ENCODE measurements around the gene SLC25A42. TPM values are rescaled to one million over a fixed set of nuclear protein-coding genes. Genes with fewer than 3 reads are reported as not detected.

The SLC25A42 gene
- total RNA-seq, 2 donors from 2014 or later = 18.2 to 27.7 TPM

GRCh38 chr19:19067276-19068072, 3.7 kb downstream of the SLC25A42 start:
- H3K4me3 Mint-ChIP-seq = peak overlapping the region in 1 of 2 donors; percentile 22
- no peaks in the 10 kb centered on the region for H3K36me3 Mint-ChIP-seq (ENCODE audit: insufficient read depth in 2 of 2)
- no peaks in the 10 kb centered on the region for H3K27me3 Mint-ChIP-seq (ENCODE audit: low read depth)
- ATAC-seq (replicated peaks in 1 of 2) = no peak
- no peak for DNase-seq
- H3K9me3 Mint-ChIP-seq = no peaks in the 10 kb centered on the region
- H3K4me1 Mint-ChIP-seq (ENCODE audit: low read depth) = peaks cover 34% of the 10 kb centered on the region
- peak overlapping the region; percentile 31 for H3K27ac Mint-ChIP-seq

GRCh38 chr19:19068659-19069654, 5.2 kb downstream of the SLC25A42 start:
- no peak overlapping the region for H3K27ac Mint-ChIP-seq
- ATAC-seq (replicated peaks in 1 of 2) (no peak), DNase-seq (no peak)
- no peaks in the 10 kb centered on the region for H3K9me3 Mint-ChIP-seq
- H3K4me3 Mint-ChIP-seq = no peak overlapping the region
- peaks cover 30% of the 10 kb centered on the region for H3K4me1 Mint-ChIP-seq (ENCODE audit: low read depth)
- H3K27me3 Mint-ChIP-seq (ENCODE audit: low read depth) = no peaks in the 10 kb centered on the region
- no peaks in the 10 kb centered on the region for H3K36me3 Mint-ChIP-seq (ENCODE audit: insufficient read depth in 2 of 2)

GRCh38 chr19:19071897-19072296, 8.1 kb downstream of the SLC25A42 start:
- H3K27me3 Mint-ChIP-seq (ENCODE audit: low read depth) = no peaks in the 10 kb centered on the region
- H3K4me1 Mint-ChIP-seq (ENCODE audit: low read depth) = peaks cover 9% of the 10 kb centered on the region
- H3K27ac Mint-ChIP-seq = no peak overlapping the region
- DNase-seq = no peak
- peaks cover 0 to 1% of the 10 kb centered on the region in 2 donors for H3K36me3 Mint-ChIP-seq (ENCODE audit: insufficient read depth in 2 of 2)
- no peak for ATAC-seq (replicated peaks in 1 of 2)
- no peaks in the 10 kb centered on the region for H3K9me3 Mint-ChIP-seq
- no peak overlapping the region for H3K4me3 Mint-ChIP-seq

- ATAC-seq (replicated peaks in 1 of 2) = no peak
- DNase-seq = no peak
- Mint-ChIP-seq H3K9me3 (no peaks in the 10 kb centered on the region), H3K27ac (no peak overlapping the region), H3K4me3 (no peak overlapping the region), H3K36me3 (ENCODE audit: insufficient read depth in 2 of 2) (peaks cover 1 to 4% of the 10 kb centered on the region in 2 donors), H3K27me3 (ENCODE audit: low read depth) (no peaks in the 10 kb centered on the region), H3K4me1 (ENCODE audit: low read depth) (peaks cover 10% of the 10 kb centered on the region)
Measured at GRCh38 chr19:19074196-19074882, 10.5 kb downstream of the SLC25A42 start.

GRCh38 chr19:19075126-19075525, 11.3 kb downstream of the SLC25A42 start:
- H3K27me3 Mint-ChIP-seq (ENCODE audit: low read depth) = no peaks in the 10 kb centered on the region
- ATAC-seq (replicated peaks in 1 of 2) (no peak), DNase-seq (no peak)
- H3K4me1 Mint-ChIP-seq (ENCODE audit: low read depth) = peaks cover 10% of the 10 kb centered on the region
- peaks cover 1 to 4% of the 10 kb centered on the region in 2 donors for H3K36me3 Mint-ChIP-seq (ENCODE audit: insufficient read depth in 2 of 2)
- no peak overlapping the region for H3K4me3 Mint-ChIP-seq
- no peaks in the 10 kb centered on the region for H3K9me3 Mint-ChIP-seq
- H3K27ac Mint-ChIP-seq = no peak overlapping the region

GRCh38 chr19:19076476-19076875, 12.7 kb downstream of the SLC25A42 start:
- Mint-ChIP-seq H3K27ac (no peak overlapping the region), H3K4me3 (no peak overlapping the region), H3K36me3 (ENCODE audit: insufficient read depth in 2 of 2) (peaks cover 1 to 4% of the 10 kb centered on the region in 2 donors), H3K9me3 (no peaks in the 10 kb centered on the region), H3K4me1 (ENCODE audit: low read depth) (peaks cover 10% of the 10 kb centered on the region), H3K27me3 (ENCODE audit: low read depth) (no peaks in the 10 kb centered on the region)
- DNase-seq (no peak), ATAC-seq (replicated peaks in 1 of 2) (no peak)

- Mint-ChIP-seq H3K27ac (no peak overlapping the region), H3K36me3 (ENCODE audit: insufficient read depth in 2 of 2) (peaks cover 1 to 4% of the 10 kb centered on the region in 2 donors), H3K4me3 (no peak overlapping the region), H3K9me3 (no peaks in the 10 kb centered on the region), H3K27me3 (ENCODE audit: low read depth) (no peaks in the 10 kb centered on the region), H3K4me1 (ENCODE audit: low read depth) (peaks cover 10% of the 10 kb centered on the region)
- ATAC-seq (replicated peaks in 1 of 2) (no peak), DNase-seq (no peak)
Measured at GRCh38 chr19:19077103-19077502, 13.3 kb downstream of the SLC25A42 start.

GRCh38 chr19:19078801-19079200, 15.0 kb downstream of the SLC25A42 start:
- H3K4me1 Mint-ChIP-seq (ENCODE audit: low read depth) = peaks cover 5% of the 10 kb centered on the region
- H3K36me3 Mint-ChIP-seq (ENCODE audit: insufficient read depth in 2 of 2) = peaks cover 1 to 4% of the 10 kb centered on the region in 2 donors
- DNase-seq (no peak), ATAC-seq (replicated peaks in 1 of 2) (no peak)
- H3K27me3 Mint-ChIP-seq (ENCODE audit: low read depth) = no peaks in the 10 kb centered on the region
- H3K4me3 Mint-ChIP-seq = no peak overlapping the region
- no peaks in the 10 kb centered on the region for H3K9me3 Mint-ChIP-seq
- no peak overlapping the region for H3K27ac Mint-ChIP-seq

GRCh38 chr19:19079571-19079970, 15.8 kb downstream of the SLC25A42 start:
- no peak overlapping the region for H3K27ac Mint-ChIP-seq
- DNase-seq (no peak), ATAC-seq (replicated peaks in 1 of 2) (no peak)
- peaks cover 1 to 4% of the 10 kb centered on the region in 2 donors for H3K36me3 Mint-ChIP-seq (ENCODE audit: insufficient read depth in 2 of 2)
- H3K9me3 Mint-ChIP-seq = no peaks in the 10 kb centered on the region
- no peak overlapping the region for H3K4me3 Mint-ChIP-seq
- no peaks in the 10 kb centered on the region for H3K27me3 Mint-ChIP-seq (ENCODE audit: low read depth)
- peaks cover 5% of the 10 kb centered on the region for H3K4me1 Mint-ChIP-seq (ENCODE audit: low read depth)

- no peak for ATAC-seq (replicated peaks in 1 of 2)
- no peaks in the 10 kb centered on the region for H3K9me3 Mint-ChIP-seq
- H3K36me3 Mint-ChIP-seq (ENCODE audit: insufficient read depth in 2 of 2) = peaks cover 1 to 4% of the 10 kb centered on the region in 2 donors
- no peak for DNase-seq
- no peak overlapping the region for H3K4me3 Mint-ChIP-seq
- no peaks in the 10 kb centered on the region for H3K27me3 Mint-ChIP-seq (ENCODE audit: low read depth)
- peaks cover 10% of the 10 kb centered on the region for H3K4me1 Mint-ChIP-seq (ENCODE audit: low read depth)
- H3K27ac Mint-ChIP-seq = no peak overlapping the region
Measured at GRCh38 chr19:19081642-19082151, 17.9 kb downstream of the SLC25A42 start.

GRCh38 chr19:19083413-19084178, 19.8 kb downstream of the SLC25A42 start:
- H3K36me3 Mint-ChIP-seq (ENCODE audit: insufficient read depth in 2 of 2) = no peaks in the 10 kb centered on the region

GRCh38 chr19:19087676-19088075, 23.9 kb downstream of the SLC25A42 start:
- DNase-seq (no peak), ATAC-seq (replicated peaks in 1 of 2) (no peak)
- Mint-ChIP-seq H3K27me3 (ENCODE audit: low read depth) (no peaks in the 10 kb centered on the region), H3K36me3 (ENCODE audit: insufficient read depth in 2 of 2) (no peaks in the 10 kb centered on the region), H3K27ac (no peak overlapping the region), H3K4me1 (ENCODE audit: low read depth) (peaks cover 6% of the 10 kb centered on the region), H3K9me3 (no peaks in the 10 kb centered on the region), H3K4me3 (no peak overlapping the region)

More at GRCh38 chr19:19083413-19084178, 19.8 kb downstream of the SLC25A42 start:
- DNase-seq (no peak), ATAC-seq (replicated peaks in 1 of 2) (no peak)
- Mint-ChIP-seq H3K9me3 (no peaks in the 10 kb centered on the region), H3K4me1 (ENCODE audit: low read depth) (peaks cover 6% of the 10 kb centered on the region), H3K27me3 (ENCODE audit: low read depth) (no peaks in the 10 kb centered on the region), H3K27ac (no peak overlapping the region), H3K4me3 (no peak overlapping the region)
